SK-N-SH treated with all-trans-retinoic acid at 6 μM for 48 hours (cell line): ENCODE data around the gene GINM1.
A peak's percentile ranks its signal among the peaks of the same experiment; 100 is the strongest.

Source experiments
- ATAC-seq: fragments of 200-7000 bp; cut with Tn5 transposase; 3 replicates; pipeline ENCODE4 v1.9.1; 2020; ENCODE audit warnings: mild to moderate bottlenecking, moderate library complexity
- ARNTL ChIP-seq: fragments of 450-650 bp; formaldehyde crosslinking; IDR thresholded peaks from 2 replicates; pipeline ENCODE4 v1.5.0; 2020; ENCODE audit warnings: low read depth, mild to moderate bottlenecking, moderate library complexity, borderline replicate concordance
- BACH2 ChIP-seq: fragments of 250-450 bp; sonication (Bioruptor Pico); IDR thresholded peaks from 2 replicates; pipeline ENCODE4 v1.9.0; 2021; ENCODE audit warnings: mild to moderate bottlenecking, borderline replicate concordance
- ESRRG ChIP-seq: fragments of 250-450 bp; sonication (Bioruptor Pico); IDR thresholded peaks from 2 replicates; pipeline ENCODE4 v1.6.1; 2021; ENCODE audit warnings: mild to moderate bottlenecking
- ISL1 ChIP-seq: fragments of 250-450 bp; sonication (Bioruptor Pico); IDR thresholded peaks from 2 replicates; pipeline ENCODE4 v2.1.2; 2022; ENCODE audit warnings: mild to moderate bottlenecking, moderate library complexity
- OSR1 ChIP-seq: fragments of 250-450 bp; sonication (Bioruptor Pico); IDR thresholded peaks from 2 replicates; pipeline ENCODE4 v1.8.0; 2022; ENCODE audit warnings: moderate library complexity, mild to moderate bottlenecking, inconsistent platforms
- PPARA ChIP-seq: fragments of 250-450 bp; sonication (Bioruptor Pico); IDR thresholded peaks from 2 replicates; pipeline ENCODE4 v1.5.0; 2020; ENCODE audit warnings: mild to moderate bottlenecking, borderline replicate concordance
- RARB ChIP-seq: fragments of 250-450 bp; sonication (Bioruptor Pico); IDR thresholded peaks from 2 replicates; pipeline ENCODE4 v1.8.0; 2021; ENCODE audit warnings: mild to moderate bottlenecking, moderate library complexity
- SNAI2 ChIP-seq: fragments of 250-450 bp; sonication (Bioruptor Pico); IDR thresholded peaks from 2 replicates; pipeline ENCODE4 v1.5.0; 2020; ENCODE audit warnings: mild to moderate bottlenecking, moderate library complexity
- TOX ChIP-seq: fragments of 250-450 bp; sonication (Bioruptor Pico); IDR thresholded peaks from 2 replicates; pipeline ENCODE4 v1.8.0; 2021; ENCODE audit warnings: mild to moderate bottlenecking, moderate library complexity, borderline replicate concordance
- ZC3H10 ChIP-seq: fragments of 250-450 bp; sonication (Bioruptor Pico); IDR thresholded peaks from 2 replicates; pipeline ENCODE4 v1.5.1; 2021; ENCODE audit warnings: mild to moderate bottlenecking, moderate library complexity
- ZFP3 ChIP-seq: fragments of 250-450 bp; sonication (Bioruptor Pico); IDR thresholded peaks from 2 replicates; pipeline ENCODE4 v1.5.0; 2020; ENCODE audit warnings: mild to moderate bottlenecking, moderate library complexity
- ZFP30 ChIP-seq: fragments of 450-650 bp; formaldehyde crosslinking; IDR thresholded peaks from 2 replicates; pipeline ENCODE4 v1.5.0; 2022; ENCODE audit warnings: mild to moderate bottlenecking, moderate library complexity
- ZNF565 ChIP-seq: fragments of 450-650 bp; formaldehyde crosslinking; conservative IDR thresholded peaks from 2 replicates; pipeline ENCODE4 v1.5.0; 2020; ENCODE audit warnings: low read depth, mild to moderate bottlenecking, moderate library complexity
- ZNF8 ChIP-seq: fragments of 450-650 bp; formaldehyde crosslinking; IDR thresholded peaks from 2 replicates; pipeline ENCODE4 v1.5.0; 2020; ENCODE audit warnings: mild to moderate bottlenecking, moderate library complexity
- TF ChIP-seq, protein P1 (sequence below): fragments of 250-450 bp; sonication (Bioruptor Pico); IDR thresholded peaks from 2 replicates; pipeline ENCODE4 v1.5.1; 2021; ENCODE audit warnings: mild to moderate bottlenecking, moderate library complexity
- TF ChIP-seq, protein P2 (sequence below): fragments of 250-450 bp; sonication (Bioruptor Pico); IDR thresholded peaks from 2 replicates; pipeline ENCODE4 v1.5.1; 2020; ENCODE audit warnings: low read depth, mild to moderate bottlenecking, moderate library complexity

Gene GINM1

DNA sequence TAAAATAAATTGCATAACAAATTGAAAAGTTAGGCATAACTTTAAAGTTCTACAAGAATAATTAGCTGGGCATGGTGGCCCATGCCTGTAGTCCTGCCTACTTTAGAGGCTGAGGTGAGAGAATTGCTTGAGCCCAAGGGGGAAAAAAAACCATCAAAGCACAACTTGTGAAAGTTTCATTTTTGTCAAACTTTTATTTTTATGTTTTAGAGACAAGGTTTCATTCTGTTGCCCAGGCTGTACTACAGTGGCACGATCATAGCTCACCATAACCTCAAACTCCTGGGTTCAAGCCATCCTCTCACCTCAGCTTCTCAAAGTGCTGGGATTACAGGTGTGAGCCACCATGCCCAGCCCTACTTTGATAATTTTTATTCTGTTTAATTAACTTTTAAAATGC, 68.1 kb downstream of the GINM1 start:
- no peak for TF ChIP-seq OSR1
- ATAC-seq = no peak

GRCh38 chr6:149636124-149636523, 69.9 kb downstream of the GINM1 start:
- TF ChIP-seq ESRRG (no peak), TOX (CRISPR knock-in tag) (no peak), ARNTL (CRISPR knock-in tag) (no peak), ZC3H10 (CRISPR knock-in tag) (no peak), PPARA (CRISPR knock-in tag) (no peak), ZFP3 (CRISPR knock-in tag) (no peak), RARB (CRISPR knock-in tag) (no peak), ZNF8 (no peak), ZFP30 (CRISPR knock-in tag) (no peak), SNAI2 (CRISPR knock-in tag) (no peak), BACH2 (CRISPR knock-in tag) (no peak), ISL1 (no peak), ZNF565 (no peak)
- TF ChIP-seq, protein P1, sequence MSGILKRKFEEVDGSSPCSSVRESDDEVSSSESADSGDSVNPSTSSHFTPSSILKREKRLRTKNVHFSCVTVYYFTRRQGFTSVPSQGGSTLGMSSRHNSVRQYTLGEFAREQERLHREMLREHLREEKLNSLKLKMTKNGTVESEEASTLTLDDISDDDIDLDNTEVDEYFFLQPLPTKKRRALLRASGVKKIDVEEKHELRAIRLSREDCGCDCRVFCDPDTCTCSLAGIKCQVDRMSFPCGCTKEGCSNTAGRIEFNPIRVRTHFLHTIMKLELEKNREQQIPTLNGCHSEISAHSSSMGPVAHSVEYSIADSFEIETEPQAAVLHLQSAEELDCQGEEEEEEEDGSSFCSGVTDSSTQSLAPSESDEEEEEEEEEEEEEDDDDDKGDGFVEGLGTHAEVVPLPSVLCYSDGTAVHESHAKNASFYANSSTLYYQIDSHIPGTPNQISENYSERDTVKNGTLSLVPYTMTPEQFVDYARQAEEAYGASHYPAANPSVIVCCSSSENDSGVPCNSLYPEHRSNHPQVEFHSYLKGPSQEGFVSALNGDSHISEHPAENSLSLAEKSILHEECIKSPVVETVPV (CRISPR knock-in tag) = no peak
- TF ChIP-seq, protein P2, sequence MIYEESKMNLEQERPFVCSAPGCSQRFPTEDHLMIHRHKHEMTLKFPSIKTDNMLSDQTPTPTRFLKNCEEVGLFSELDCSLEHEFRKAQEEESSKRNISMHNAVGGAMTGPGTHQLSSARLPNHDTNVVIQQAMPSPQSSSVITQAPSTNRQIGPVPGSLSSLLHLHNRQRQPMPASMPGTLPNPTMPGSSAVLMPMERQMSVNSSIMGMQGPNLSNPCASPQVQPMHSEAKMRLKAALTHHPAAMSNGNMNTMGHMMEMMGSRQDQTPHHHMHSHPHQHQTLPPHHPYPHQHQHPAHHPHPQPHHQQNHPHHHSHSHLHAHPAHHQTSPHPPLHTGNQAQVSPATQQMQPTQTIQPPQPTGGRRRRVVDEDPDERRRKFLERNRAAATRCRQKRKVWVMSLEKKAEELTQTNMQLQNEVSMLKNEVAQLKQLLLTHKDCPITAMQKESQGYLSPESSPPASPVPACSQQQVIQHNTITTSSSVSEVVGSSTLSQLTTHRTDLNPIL (CRISPR knock-in tag) = no peak
- peak; percentile 56 for ATAC-seq
